PC-3 (cell line): ENCODE results near the gene FOXL3. TPM values are rescaled to one million over a fixed set of nuclear protein-coding genes. Genes with fewer than 3 reads are reported as not detected.

ENCODE experiments used
- ATAC-seq: fragments of 200-7000 bp; cut with Tn5 transposase; 2 replicates; pipeline ENCODE4 v1.9.1; 2020; ENCODE audit warnings: mild to moderate bottlenecking, moderate library complexity
- BruUV-seq: library from RNA; stranded (reverse); fragments of 400-500 nt; replicated peaks from 2 replicates; lab custom pipeline; 2021; lab: Mats Ljungman, UMichigan
- CTCF ChIA-PET: fragments of 300-600 bp; sonication (Branson Sonifier 250); formaldehyde crosslinking; loops from one replicate; lab custom pipeline; 2022; ENCODE audit warnings: antibody characterized with exemption; lab: Charles Lee
- POLR2A ChIA-PET: fragments of 300-600 bp; sonication (Branson Sonifier 250); formaldehyde crosslinking; loops from one replicate; lab custom pipeline; 2022; ENCODE audit warnings: antibody characterized with exemption; ENCODE audit not compliant: unreplicated experiment; lab: Charles Lee
- DNase-seq: peaks from one replicate; pipeline ENCODE4 v3.0.0-alpha.2; 2015
- H2AFZ ChIP-seq: fragments of 300-600 bp; sonication (generic); 2 replicates; pipeline ENCODE4 v1.6.0; 2016; ENCODE audit warnings: antibody characterized with exemption, low read length
- H3F3A ChIP-seq: fragments of 300-600 bp; sonication (generic); one replicate; pipeline ENCODE4 v1.6.0; 2017; ENCODE audit warnings: antibody characterized with exemption, low read length, control low read depth, mild to moderate bottlenecking; ENCODE audit not compliant: unreplicated experiment
- H3K27ac ChIP-seq: fragments of 300-600 bp; sonication (generic); 2 replicates; pipeline ENCODE4 v1.5.1; 2016; ENCODE audit warnings: mild to moderate bottlenecking, low read length
- H3K27me3 ChIP-seq: fragments of 300-600 bp; sonication (generic); 2 replicates; pipeline ENCODE4 v1.6.1; 2016; ENCODE audit warnings: low read length, mixed read lengths
- H3K36me3 ChIP-seq: fragments of 300-600 bp; sonication (generic); 2 replicates; pipeline ENCODE4 v1.6.1; 2016; ENCODE audit warnings: low read depth, mixed run types, low read length, mixed read lengths
- H3K4me1 ChIP-seq: fragments of 300-600 bp; sonication (generic); 2 replicates; pipeline ENCODE4 v1.5.1; 2016; ENCODE audit warnings: low read length; ENCODE audit not compliant: insufficient read depth
- H3K4me2 ChIP-seq: fragments of 300-600 bp; sonication (generic); 2 replicates; pipeline ENCODE4 v1.6.0; 2016; ENCODE audit warnings: low read length
- H3K4me3 ChIP-seq: fragments of 300-600 bp; sonication (generic); 2 replicates; pipeline ENCODE4 v1.5.1; 2016; ENCODE audit warnings: mild to moderate bottlenecking, low read length, mixed read lengths
- H3K79me2 ChIP-seq: fragments of 300-600 bp; sonication (generic); 2 replicates; pipeline ENCODE4 v1.6.1; 2017; ENCODE audit warnings: low read length, mixed read lengths
- H3K9ac ChIP-seq: fragments of 300-600 bp; sonication (generic); 2 replicates; pipeline ENCODE4 v1.6.0; 2016; ENCODE audit warnings: mild to moderate bottlenecking, low read length
- H3K9me2 ChIP-seq: fragments of 300-600 bp; sonication (generic); replicated peaks from 2 replicates; pipeline ENCODE4 v1.6.1; 2016; ENCODE audit warnings: mixed run types, low read length, mixed read lengths
- H3K9me3 ChIP-seq: fragments of 300-600 bp; sonication (generic); 2 replicates; pipeline ENCODE4 v1.6.1; 2016; ENCODE audit warnings: low read length, mixed read lengths
- H4K20me1 ChIP-seq: fragments of 300-600 bp; sonication (generic); 2 replicates; pipeline ENCODE4 v1.6.1; 2016; ENCODE audit warnings: low read length, mixed read lengths
- CTCF ChIP-seq: fragments of 300-600 bp; sonication (generic); conservative IDR thresholded peaks from 2 replicates; pipeline ENCODE4 v1.5.1; 2017; ENCODE audit warnings: antibody characterized with exemption, low read depth, mild to moderate bottlenecking, low read length
- EZH2 ChIP-seq: fragments of 300-600 bp; sonication (generic); IDR thresholded peaks from one replicate; pipeline ENCODE4 v1.6.1; 2017; ENCODE audit warnings: antibody characterized with exemption, mild to moderate bottlenecking, low read length; ENCODE audit not compliant: unreplicated experiment
- EZH2phosphoT487 ChIP-seq: fragments of 300-600 bp; sonication (generic); IDR thresholded peaks from 2 replicates; pipeline ENCODE4 v1.6.1; 2018; ENCODE audit warnings: mild to moderate bottlenecking, antibody characterized with exemption, low read length, borderline replicate concordance
- intact Hi-C: fragments of 100-400 bp; cut with micrococcal nuclease; formaldehyde crosslinking; loops from 2 replicates; pipeline ENCODE4 v1.9.0; 2023
- total RNA-seq: library from RNA; depleted of rRNA; stranded (reverse); fragments of >200 nt; gene quantifications from 2 replicates; pipeline ENCODE4 v1.2.3, GENCODE V29; 2014

The FOXL3 gene
- total RNA-seq, 1 experiment from 2014 or later, result not detected

- no peaks in the 10 kb centered on the region for H3K4me1 ChIP-seq
- no peak overlapping the region for H2AFZ ChIP-seq
- no peaks in the 10 kb centered on the region for H3K79me2 ChIP-seq
- no peaks in the 10 kb centered on the region for H4K20me1 ChIP-seq
- no peaks in the 10 kb centered on the region; the same call in 1 of the 2 replicates for H3K9me3 ChIP-seq
- peaks cover 40% of the 10 kb centered on the region for H3K27me3 ChIP-seq
- H3K4me3 ChIP-seq, result no peak overlapping the region
- POLR2A ChIA-PET, result no interaction called here
- no peak overlapping the region for H3K4me2 ChIP-seq
- TF ChIP-seq EZH2phosphoT487, result no peak
- TF ChIP-seq EZH2, result no peak
- no peak for TF ChIP-seq CTCF
- intact Hi-C loops, result no loop called here
- H3K9ac ChIP-seq, result no peak overlapping the region
- DNase-seq (no peak), ATAC-seq (no peak)
- CTCF ChIA-PET, result no interaction called here
- no TSS peak for BruUV-seq
- H3F3A ChIP-seq, result no peaks in the 10 kb centered on the region
- H3K27ac ChIP-seq, result no peak overlapping the region
- no peaks in the 10 kb centered on the region for H3K36me3 ChIP-seq
- H3K9me2 ChIP-seq, result no peaks in the 10 kb centered on the region
Measured at GRCh38 chr7:309586-310228, 19.7 kb downstream of the FOXL3 start.

- CTCF ChIA-PET, result no interaction called here
Measured at GRCh38 chr7:311131-311680, 21.2 kb downstream of the FOXL3 start.

More at GRCh38 chr7:311131-311680, 21.2 kb downstream of the FOXL3 start:
- intact Hi-C loops, result no loop called here
- no peak for ATAC-seq
- Histone ChIP-seq H3F3A (no peaks in the 10 kb centered on the region), H3K9me3 (no peaks in the 10 kb centered on the region; the same call in 1 of the 2 replicates), H2AFZ (no peak overlapping the region), H3K4me1 (no peaks in the 10 kb centered on the region), H3K4me2 (no peak overlapping the region), H3K4me3 (no peak overlapping the region), H3K36me3 (no peaks in the 10 kb centered on the region), H4K20me1 (no peaks in the 10 kb centered on the region), H3K9me2 (no peaks in the 10 kb centered on the region), H3K79me2 (no peaks in the 10 kb centered on the region), H3K9ac (no peak overlapping the region), H3K27ac (no peak overlapping the region), H3K27me3 (peaks cover 54% of the 10 kb centered on the region)
- DNase-seq, result no peak
- no TSS peak for BruUV-seq
- POLR2A ChIA-PET, result no interaction called here
- TF ChIP-seq EZH2 (no peak), CTCF (no peak), EZH2phosphoT487 (no peak)
